GM12891 (cell line): Measurements from ENCODE around the gene CCL17.
"Not testable (repeated sequence)": the region's sequence is repeated elsewhere in the genome, so short reads cannot be mapped to it uniquely, and the experiment has no call there.

Experiments
- DNase-seq: peaks from one replicate; pipeline ENCODE4 v3.0.0; 2011; ENCODE audit warnings: low spot score; ENCODE audit not compliant: insufficient read length
- FAIRE-seq: peaks from 2 replicates; lab custom pipeline; 2011; peaks lifted over from hg19 to GRCh38; lab: Jason Lieb, UNC
- PAX5 ChIP-seq: IDR thresholded peaks from 2 replicates; pipeline ENCODE4 v1.6.1; 2011; ENCODE audit warnings: low read length, moderate library complexity, mild to moderate bottlenecking; ENCODE audit not compliant: insufficient read depth, severe bottlenecking
- POLR2A ChIP-seq: IDR thresholded peaks from 2 replicates; pipeline ENCODE4 v1.6.1; 2011; ENCODE audit warnings: low read depth, low read length, control low read depth
- POLR2AphosphoS5 ChIP-seq: IDR thresholded peaks from 2 replicates; pipeline ENCODE4 v1.6.1; 2011; ENCODE audit warnings: low read depth, low read length, control low read depth
- POU2F2 ChIP-seq: IDR thresholded peaks from 2 replicates; pipeline ENCODE4 v1.6.1; 2011; ENCODE audit warnings: low read depth, mild to moderate bottlenecking, control low read depth, low read length, moderate library complexity
- SPI1 ChIP-seq: IDR thresholded peaks from 2 replicates; pipeline ENCODE4 v1.6.1; 2011; ENCODE audit warnings: low read depth, low read length, control low read depth
- TAF1 ChIP-seq: IDR thresholded peaks from 2 replicates; pipeline ENCODE4 v1.6.1; 2011; ENCODE audit warnings: low read depth, low read length, control low read depth

CCL17 gene

DNA sequence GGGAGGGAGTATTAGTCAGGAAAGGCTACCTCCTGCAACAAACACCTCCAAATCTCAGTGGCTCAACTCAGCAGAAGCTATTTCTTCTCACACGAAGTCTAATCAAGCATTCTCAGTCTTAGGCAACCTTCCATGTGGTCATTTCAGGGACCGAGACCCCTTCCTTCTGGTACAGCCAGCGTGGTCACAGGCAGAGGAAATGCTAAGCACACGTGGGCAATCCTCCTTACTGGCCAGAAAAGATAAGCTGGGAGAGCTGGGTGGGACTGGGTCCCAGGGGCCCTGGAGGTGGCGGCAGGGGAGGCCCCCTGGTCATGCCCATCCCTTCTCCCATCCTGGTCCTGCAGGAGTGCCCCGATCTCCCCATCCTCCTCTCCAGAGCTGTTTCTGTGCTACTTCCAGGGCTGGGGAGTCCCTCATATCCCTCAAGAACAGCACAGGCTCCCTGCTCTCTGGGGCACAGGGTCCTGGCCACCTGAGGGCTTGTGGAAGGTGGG lies 38.0 kb upstream of the CCL17 start:
- no peak for DNase-seq
- FAIRE-seq: peak; percentile 9

DNA sequence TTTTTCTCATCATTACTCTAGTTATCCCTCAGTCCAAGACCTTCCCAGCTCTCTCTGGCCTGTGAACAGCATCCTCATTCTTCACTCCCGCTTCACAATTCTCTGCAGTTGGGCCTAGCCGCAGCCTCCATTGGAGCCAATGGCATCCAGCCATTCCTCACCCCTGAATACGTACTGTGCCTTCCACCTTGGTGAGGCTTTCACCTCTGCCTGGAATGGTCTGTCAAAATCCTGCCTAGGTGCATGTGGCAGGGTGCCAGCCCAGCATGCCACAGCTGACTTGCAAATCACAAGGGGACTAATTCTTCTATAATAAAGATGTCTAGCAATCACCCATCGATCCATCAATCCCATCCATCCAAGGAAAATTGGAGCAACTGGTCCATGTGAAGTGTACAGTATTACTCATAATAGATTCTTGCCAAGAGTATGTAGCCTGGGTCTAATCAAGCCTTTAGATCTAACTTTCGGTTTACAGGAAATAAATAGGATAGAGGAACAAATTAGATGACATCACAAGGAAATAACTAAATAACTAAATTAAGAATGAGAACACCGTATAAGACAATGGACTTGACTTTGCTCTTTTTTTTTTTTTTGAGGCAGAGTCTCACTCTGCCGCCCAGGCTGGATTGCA lies 37.3 kb upstream of the CCL17 start:
- no peak for FAIRE-seq
- no peak for DNase-seq
- TF ChIP-seq POLR2AphosphoS5 (no peak), PAX5 (no peak), SPI1 (no peak), TAF1 (no peak), POLR2A (no peak), POU2F2 (no peak)

More for the DNA sequence above, 38.0 kb upstream of the CCL17 start:
- TF ChIP-seq PAX5 (no peak), POLR2AphosphoS5 (peak; percentile 73; the same call in 1 of the 2 replicates), POLR2A (peak; percentile 81), SPI1 (no peak), TAF1 (no peak), POU2F2 (peak; percentile 34; the same call in 1 of the 2 replicates)

DNA sequence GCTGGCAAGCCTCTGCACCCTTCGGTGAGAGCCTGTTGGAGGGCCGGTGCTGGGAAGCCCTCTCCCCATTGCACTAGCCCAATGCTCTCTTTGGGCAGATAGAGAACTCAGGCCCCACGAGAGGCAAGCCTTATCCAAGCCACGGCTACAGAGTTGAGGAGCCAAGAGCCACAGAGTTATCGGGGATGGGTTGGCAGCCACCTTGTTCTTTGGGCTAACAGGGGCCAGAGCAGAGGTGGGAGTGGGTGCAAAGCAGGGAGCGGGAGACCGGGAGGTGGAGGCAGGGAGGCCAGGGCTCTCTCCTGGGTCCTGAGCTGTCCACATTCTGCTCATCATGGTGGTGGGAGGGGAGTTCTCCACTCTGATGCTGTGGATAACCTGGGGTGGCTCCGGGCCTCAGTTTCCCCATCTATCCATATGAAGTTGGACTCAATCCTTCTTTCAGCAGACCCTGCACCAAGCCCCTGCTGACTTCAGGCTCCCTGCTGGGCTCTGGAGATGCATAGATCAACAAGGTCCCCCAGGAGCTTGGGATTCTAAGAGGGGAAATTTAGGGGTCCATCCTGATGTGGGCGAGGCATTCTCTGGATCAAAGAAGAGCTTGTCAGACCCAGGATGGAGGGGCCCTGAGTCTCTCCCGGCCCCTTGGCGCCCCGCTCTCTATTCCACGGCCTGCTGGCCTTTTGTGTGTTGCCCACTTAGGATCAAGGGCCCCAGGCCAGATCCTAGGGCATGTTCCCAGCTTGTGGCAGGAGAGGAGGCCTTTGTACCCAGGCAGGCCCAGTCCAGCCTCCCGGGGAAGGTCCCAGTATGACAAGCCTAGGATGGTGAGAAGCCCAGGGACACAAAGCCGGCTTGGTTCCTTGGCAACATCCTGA lies 32.8 kb upstream of the CCL17 start:
- no peak for FAIRE-seq
- DNase-seq: no peak
- TF ChIP-seq POLR2A: no peak
- no peak for TF ChIP-seq POU2F2
- no peak for TF ChIP-seq SPI1
- no peak for TF ChIP-seq POLR2AphosphoS5
- TF ChIP-seq TAF1: no peak
- TF ChIP-seq PAX5: no peak

DNA sequence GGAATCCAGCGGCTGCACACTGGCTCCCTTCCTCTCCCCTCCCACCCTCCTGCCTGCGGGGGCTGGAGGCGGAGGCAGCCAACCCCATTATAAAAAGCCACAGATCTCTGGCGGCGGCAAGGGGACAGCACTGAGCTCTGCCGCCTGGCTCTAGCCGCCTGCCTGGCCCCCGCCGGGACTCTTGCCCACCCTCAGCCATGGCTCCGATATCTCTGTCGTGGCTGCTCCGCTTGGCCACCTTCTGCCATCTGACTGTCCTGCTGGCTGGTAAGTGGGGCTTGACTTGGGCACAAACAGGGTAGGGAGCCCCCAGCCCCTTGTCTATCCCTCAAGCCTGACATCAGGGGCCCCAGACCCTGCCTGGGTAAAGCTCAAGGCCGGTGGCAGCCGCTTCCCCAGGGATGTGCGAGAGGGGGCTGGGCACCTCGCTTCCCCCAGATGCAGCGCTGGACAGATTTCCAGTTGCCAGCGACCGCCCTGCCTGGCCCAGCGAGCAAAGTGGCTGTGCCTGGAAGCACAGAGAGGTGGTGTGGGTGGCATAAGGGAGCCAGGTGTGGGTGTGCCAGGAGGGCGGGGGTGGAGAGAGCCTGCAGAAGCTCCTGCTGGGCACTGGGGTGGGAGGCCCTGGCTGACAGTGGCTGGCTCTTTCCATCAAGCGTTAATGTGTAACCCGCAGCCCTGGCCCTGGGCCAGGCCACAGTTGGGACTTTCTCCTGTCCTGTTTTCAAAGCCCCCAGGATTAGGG lies 32.0 kb upstream of the CCL17 start, which contains the start of gene CX3CL1:
Gene CX3CL1, plus strand, starts transcription at position 119 of the 745 bp plus-strand sequence. Its CDS starts 79 bp downstream, at position 198.
- no peak for TF ChIP-seq POLR2AphosphoS5
- TF ChIP-seq POU2F2: no peak
- TF ChIP-seq TAF1: no peak
- TF ChIP-seq SPI1: no peak
- no peak for TF ChIP-seq PAX5
- TF ChIP-seq POLR2A: no peak
- FAIRE-seq (no peak), DNase-seq (no peak)

DNA sequence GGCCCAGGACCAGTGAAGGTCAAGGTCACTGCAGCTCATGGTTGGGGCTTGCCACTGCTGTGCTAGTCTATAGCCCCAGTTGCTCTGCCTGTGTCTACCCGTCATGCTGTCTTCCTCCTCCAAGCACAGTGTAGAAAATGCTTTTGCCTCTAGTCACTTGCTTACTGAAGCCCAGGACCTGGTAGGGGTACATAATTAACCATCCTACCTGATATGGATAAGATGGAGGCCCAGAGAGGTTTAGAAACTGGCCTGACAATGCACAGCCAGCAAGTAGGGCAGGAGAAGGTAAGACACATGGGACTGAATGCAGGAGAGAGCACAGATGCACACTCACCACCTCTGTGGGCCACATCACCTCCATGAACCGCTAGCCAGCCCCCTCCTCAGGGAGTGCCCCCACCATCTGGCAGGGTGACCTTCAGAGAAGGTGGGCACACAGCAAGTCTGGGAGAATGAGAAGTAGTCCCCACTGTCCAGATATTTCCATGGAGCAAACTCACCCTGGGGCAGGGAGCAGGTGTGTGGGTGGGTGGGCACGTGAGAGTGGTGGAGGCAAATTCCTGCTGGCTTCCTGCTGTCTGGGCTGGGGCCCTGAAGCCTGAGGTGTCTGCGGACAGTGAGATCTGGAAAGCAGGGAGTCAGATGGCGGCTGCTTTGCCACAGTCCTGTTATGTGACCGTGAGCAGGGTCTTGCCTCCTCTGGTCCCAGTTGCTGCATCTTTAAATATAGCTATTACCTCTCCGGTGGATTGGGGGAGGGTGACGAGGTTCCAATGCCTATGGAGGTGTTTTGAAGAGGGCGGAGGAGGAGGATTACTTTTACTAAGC lies 31.2 kb upstream of the CCL17 start:
- TF ChIP-seq POLR2AphosphoS5 (no peak), SPI1 (no peak), POU2F2 (no peak), POLR2A (no peak), PAX5 (no peak), TAF1 (no peak)
- peak; percentile 9 for FAIRE-seq
- no peak for DNase-seq

DNA sequence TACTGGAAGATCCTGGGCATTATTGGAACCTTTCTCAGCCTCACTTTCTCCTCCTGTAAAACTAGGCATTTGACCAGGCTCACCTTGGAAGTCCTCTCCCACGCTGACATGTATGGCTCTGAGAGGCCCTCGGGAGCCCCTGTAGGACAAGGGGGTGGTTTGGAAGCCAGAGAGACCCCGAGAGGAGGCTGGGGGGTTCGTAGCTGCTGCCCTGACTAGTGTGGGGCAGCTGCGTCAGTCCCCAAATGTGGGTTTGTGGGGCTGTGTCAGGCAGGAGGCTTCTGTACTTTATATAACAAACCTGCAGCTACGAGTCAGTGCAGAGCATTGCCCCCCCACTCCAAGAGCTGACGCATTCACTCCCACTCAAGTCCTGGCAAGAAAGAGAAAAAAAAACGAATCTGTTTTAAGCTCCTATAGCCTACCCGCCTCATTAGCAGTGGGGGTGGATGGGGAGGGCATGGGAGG lies 30.5 kb upstream of the CCL17 start:
- DNase-seq (no peak), FAIRE-seq (no peak)
- TF ChIP-seq POLR2A (no peak), POU2F2 (no peak), PAX5 (no peak), SPI1 (no peak), POLR2AphosphoS5 (no peak), TAF1 (no peak)

DNA sequence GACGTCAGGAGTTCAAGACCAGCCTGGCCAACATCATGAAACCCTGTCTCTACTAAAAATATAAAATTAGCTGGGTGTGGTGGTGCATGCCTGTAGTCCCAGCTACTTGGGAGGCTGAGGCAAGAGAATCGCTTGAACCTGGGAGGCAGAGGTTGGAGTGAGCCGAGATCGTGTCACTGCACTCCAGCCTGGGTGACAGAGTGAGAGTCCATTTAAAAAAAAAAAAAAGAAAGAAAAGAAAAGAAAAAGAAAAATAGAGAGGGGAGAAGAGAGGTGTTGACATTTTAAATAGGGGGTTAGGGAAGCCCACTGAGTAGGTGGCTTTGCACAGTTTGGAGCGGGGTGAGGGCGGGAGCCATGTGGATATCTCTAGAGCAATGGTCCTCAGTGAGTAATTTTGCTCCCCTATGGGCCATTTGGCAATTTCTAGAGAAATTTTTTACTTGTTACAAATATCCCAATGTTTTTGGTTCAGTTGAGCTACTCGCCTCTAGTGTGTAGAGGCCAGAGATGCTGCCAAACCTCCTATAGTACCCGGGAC lies 29.6 kb upstream of the CCL17 start:
- DNase-seq, FAIRE-seq: not testable (repeated sequence)

DNA sequence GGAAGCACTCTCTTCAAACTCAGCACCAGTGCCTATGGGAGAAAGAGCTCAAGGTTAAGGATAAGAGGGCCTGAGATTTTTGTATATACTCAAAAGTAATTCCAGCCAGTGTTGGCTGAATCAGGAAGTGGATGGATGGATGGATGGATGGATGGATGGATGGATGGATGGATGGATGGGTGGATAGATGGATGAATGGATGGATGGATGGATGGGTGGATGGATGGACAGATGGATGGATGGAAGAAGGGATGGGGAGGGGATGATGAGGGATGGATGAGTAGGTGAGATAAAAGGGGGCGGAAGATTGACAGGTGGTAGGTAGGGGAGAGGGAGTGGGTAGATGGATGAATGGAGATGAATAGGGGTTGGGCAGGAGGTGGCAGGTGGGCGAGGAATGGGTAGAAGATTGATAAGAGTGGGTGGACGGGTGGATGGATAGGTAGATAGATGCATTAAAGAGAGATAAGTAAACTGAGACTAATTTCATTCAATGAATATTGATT lies 28.2 kb upstream of the CCL17 start:
- TF ChIP-seq SPI1 (no peak), POU2F2 (no peak), TAF1 (no peak), POLR2AphosphoS5 (no peak), PAX5 (no peak), POLR2A (no peak)
- DNase-seq (no peak), FAIRE-seq (no peak)
